K562 (cell line): ENCODE results near the gene SMG6. TPM values are rescaled to one million over a fixed set of nuclear protein-coding genes. Genes with fewer than 3 reads are reported as not detected.
A peak's percentile ranks its signal among the peaks of the same experiment; 100 is the strongest.

ENCODE experiments used
- ATAC-seq: fragments of 200-7000 bp; cut with Tn5 transposase; 3 replicates; pipeline ENCODE4 v1.9.1; 2020; ENCODE audit warnings: moderate library complexity
- BruUV-seq: library from RNA; stranded (reverse); fragments of 400-500 nt; replicated peaks from 2 replicates; lab custom pipeline; 2021; lab: Mats Ljungman, UMichigan
- CTCF ChIA-PET: fragments of 300-600 bp; formaldehyde crosslinking; extraction: SDS; loops from one replicate; lab custom pipeline; 2021; ENCODE audit warnings: low intra/inter-chr PET ratio; lab: Yijun Ruan, JAX
- POLR2A ChIA-PET: fragments of 300-600, 350-650 bp; sonication (Branson Sonifier 250); formaldehyde crosslinking; extraction: SDS; loops from one replicate; lab custom pipeline; 2021; ENCODE audit warnings: antibody characterized with exemption, inconsistent platforms; lab: Yijun Ruan, JAX
- DNase-seq, 4 experiments: peaks; one replicate each; pipeline versions ENCODE4 v3.0.0 to v3.0.0-alpha.2; 2011 to 2018; ENCODE audit warnings: low spot score in 3 of 4, mixed read lengths in 3 of 4; ENCODE audit errors: extremely low read depth in 1 of 4
- FAIRE-seq: peaks from 2 replicates; lab custom pipeline; 2011; peaks lifted over from hg19 to GRCh38; lab: Jason Lieb, UNC
- H2AFZ ChIP-seq: 2 replicates; pipeline ENCODE4 v1.6.0; 2011; ENCODE audit warnings: low read depth, low read length, control low read depth, inconsistent platforms
- H3K27ac ChIP-seq: fragments of 200-600 bp; 3 replicates; pipeline ENCODE4 v1.8.0; 2011; ENCODE audit warnings: low read depth, mild to moderate bottlenecking, control low read depth, inconsistent platforms, low read length, moderate library complexity, mixed read lengths; ENCODE audit errors: extremely low read depth
- H3K27me3 ChIP-seq, 2 experiments: fragments of 300-600 bp in 1 of 2; 2 replicates in 1 of 2; 3 replicates in 1 of 2; pipeline versions ENCODE4 v1.6.0 to v1.8.0; 2011; ENCODE audit warnings: inconsistent platforms in 2 of 2, low read length in 2 of 2, mild to moderate bottlenecking in 1 of 2, mixed read lengths in 1 of 2, moderate library complexity in 1 of 2; ENCODE audit not compliant: control insufficient read depth in 2 of 2, insufficient read depth in 2 of 2
- H3K36me3 ChIP-seq: fragments of 300-600 bp; 3 replicates; pipeline ENCODE4 v1.8.0; 2011; ENCODE audit warnings: mild to moderate bottlenecking, low read length, inconsistent platforms; ENCODE audit not compliant: control insufficient read depth, insufficient read depth
- H3K4me1 ChIP-seq, 2 experiments: fragments of 200-600 bp in 1 of 2; replicated peaks in 1 of 2; 2 replicates in 1 of 2; 3 replicates in 1 of 2; pipeline versions ENCODE4 v1.5.1 to v1.8.0; 2011; ENCODE audit warnings: inconsistent platforms in 2 of 2, low read length in 2 of 2, mild to moderate bottlenecking in 1 of 2, mixed read lengths in 1 of 2, moderate library complexity in 1 of 2; ENCODE audit not compliant: control insufficient read depth in 2 of 2, insufficient read depth in 2 of 2
- H3K4me2 ChIP-seq: 2 replicates; pipeline ENCODE4 v1.6.1; 2011; ENCODE audit warnings: low read length, control low read depth, inconsistent platforms, mixed read lengths; ENCODE audit not compliant: insufficient read depth
- H3K4me3 ChIP-seq: fragments of 200-600 bp; sonication (generic), shearing (Covaris generic); 2 replicates; pipeline ENCODE4 v1.5.1; 2016; ENCODE audit warnings: control low read depth, inconsistent platforms
- H3K79me2 ChIP-seq: fragments of 200-600 bp; 3 replicates; pipeline ENCODE4 v1.8.0; 2011; ENCODE audit warnings: low read length, inconsistent platforms; ENCODE audit not compliant: control insufficient read depth, insufficient read depth
- H3K9ac ChIP-seq, 2 experiments: 2 replicates each; pipeline versions ENCODE4 v1.6.0 to v1.6.1; 2011; ENCODE audit warnings: low read depth in 2 of 2, low read length in 2 of 2, control low read depth in 1 of 2, inconsistent platforms in 1 of 2, mild to moderate bottlenecking in 1 of 2, mixed read lengths in 1 of 2; ENCODE audit not compliant: insufficient read depth in 1 of 2
- H3K9me1 ChIP-seq: one replicate; pipeline ENCODE4 v1.6.0; 2011; ENCODE audit warnings: inconsistent platforms, mild to moderate bottlenecking, low read length, moderate library complexity; ENCODE audit not compliant: control insufficient read depth, insufficient read depth
- H3K9me3 ChIP-seq: replicated peaks from 2 replicates; pipeline ENCODE4 v1.5.1; 2011; ENCODE audit warnings: low read depth, low read length, inconsistent platforms; ENCODE audit not compliant: control insufficient read depth, insufficient read depth
- H4K20me1 ChIP-seq: replicated peaks from 2 replicates; pipeline ENCODE4 v1.6.1; 2011; ENCODE audit warnings: low read length, inconsistent platforms, mixed read lengths; ENCODE audit not compliant: control insufficient read depth, insufficient read depth
- C11orf30 ChIP-seq: fragments of 450-650 bp; IDR thresholded peaks from 2 replicates; pipeline ENCODE4 v1.6.1; 2016; ENCODE audit warnings: low read depth, mild to moderate bottlenecking
- CCNT2 ChIP-seq: IDR thresholded peaks from 2 replicates; pipeline ENCODE4 v1.6.1; 2011; ENCODE audit warnings: borderline replicate concordance, low read depth, mild to moderate bottlenecking, moderate library complexity, mixed read lengths, low read length; ENCODE audit not compliant: insufficient read length; ENCODE audit errors: extremely low read depth
- CREM ChIP-seq: IDR thresholded peaks from 2 replicates; pipeline ENCODE4 v1.6.1; 2014; ENCODE audit warnings: antibody characterized with exemption, low read depth
- EGR1 ChIP-seq: fragments of 450-650 bp; conservative IDR thresholded peaks from 2 replicates; pipeline ENCODE4 v1.6.1; 2017; ENCODE audit warnings: mild to moderate bottlenecking
- FIP1L1 ChIP-seq: fragments of 200-400 bp; formaldehyde crosslinking; IDR thresholded peaks from 2 replicates; pipeline ENCODE4 v1.6.1; 2018; ENCODE audit warnings: mild to moderate bottlenecking, low read depth, low read length; ENCODE audit not compliant: poor library complexity, severe bottlenecking
- GATA2 ChIP-seq: sonication (generic); formaldehyde crosslinking; IDR thresholded peaks from 2 replicates; pipeline ENCODE4 v1.4.0; 2020; ENCODE audit warnings: mild to moderate bottlenecking, missing genetic modification reagents
- KAT8 ChIP-seq: fragments of 450-650 bp; IDR thresholded peaks from 2 replicates; pipeline ENCODE4 v1.6.1; 2016; ENCODE audit warnings: low read depth, mild to moderate bottlenecking
- MAFF ChIP-seq: IDR thresholded peaks from 2 replicates; pipeline ENCODE4 v1.6.1; 2012; ENCODE audit warnings: low read length, improper control_type of control experiment
- MAFG ChIP-seq: fragments of 450-650 bp; conservative IDR thresholded peaks from 2 replicates; pipeline ENCODE4 v1.6.1; 2016; ENCODE audit warnings: missing genetic modification characterization, missing compliant biosample characterization
- MAFK ChIP-seq: IDR thresholded peaks from 2 replicates; pipeline ENCODE4 v1.6.1; 2011; ENCODE audit warnings: low read length, improper control_type of control experiment
- MED1 ChIP-seq: sonication (generic); formaldehyde crosslinking; IDR thresholded peaks from 2 replicates; pipeline ENCODE4 v1.8.1; 2023; ENCODE audit warnings: missing genetic modification reagents, borderline replicate concordance
- MTA2 ChIP-seq: fragments of 450-650 bp; IDR thresholded peaks from 2 replicates; pipeline ENCODE4 v1.6.1; 2016; ENCODE audit warnings: low read depth
- SREBF2 ChIP-seq: sonication (generic); formaldehyde crosslinking; IDR thresholded peaks from 2 replicates; pipeline ENCODE4 v1.4.0; 2020; ENCODE audit warnings: mild to moderate bottlenecking, missing genetic modification reagents
- ZNF263 ChIP-seq: sonication (generic); formaldehyde crosslinking; IDR thresholded peaks from 2 replicates; pipeline ENCODE4 v1.8.0; 2022; ENCODE audit warnings: mild to moderate bottlenecking, missing genetic modification reagents, borderline replicate concordance
- ZNF316 ChIP-seq: fragments of 450-650 bp; IDR thresholded peaks from 2 replicates; pipeline ENCODE4 v1.6.1; 2016
- ZNF639 ChIP-seq, 2 experiments: fragments of 200-800 bp in 1 of 2; sonication (Bioruptor generic) in 1 of 2; sonication (generic) in 1 of 2; formaldehyde crosslinking in 1 of 2; IDR thresholded peaks in 1 of 2; conservative IDR thresholded peaks in 1 of 2; 2 replicates each; pipeline versions ENCODE4 v1.5.0 to v1.6.1; 2016 to 2020; ENCODE audit warnings: missing compliant biosample characterization in 1 of 2, missing genetic modification characterization in 1 of 2, missing genetic modification reagents in 1 of 2
- WGBS: fragments of 100-300 bp; shearing (Covaris generic); methylation state at CpG from one replicate; pipeline ENCODE4 v1.1.6; 2016; ENCODE audit warnings: low coverage, mixed read lengths; ENCODE audit not compliant: insufficient coverage; ENCODE audit errors: missing lambda C conversion rate; 5-methylcytosine and 5-hydroxymethylcytosine counted together
- in situ Hi-C: fragments of 300-500 bp; cut with MboI; formaldehyde crosslinking; loops from 4 replicates; pipeline ENCODE4 v1.15.0; 2018; ENCODE audit warnings: inconsistent platforms, mixed read lengths
- intact Hi-C: fragments of 100-400 bp; cut with micrococcal nuclease; formaldehyde crosslinking; loops from 2 replicates; pipeline ENCODE4 v1.14.2; 2022
- polyA plus RNA-seq, 8 experiments: library from polyadenylated mRNA; depleted of rRNA in 4 of 8; stranded (reverse) in 5 of 8; unstranded in 3 of 8; fragments of >200 nt; fragmentation: Nextera tagmentation in 2 of 8; fragmentation: Illumina TruSeq in 1 of 8; extraction: Ambion mirVana in 2 of 8; extraction: Trizol in 1 of 8; gene quantifications; 2 replicates each; pipeline versions ENCODE4 v1.2.1 to v1.2.3, GENCODE V29; 2011 to 2014; ENCODE audit warnings: inconsistent platforms in 1 of 8, missing spikeins in 1 of 8
- total RNA-seq, 7 experiments: library from RNA; depleted of rRNA in 6 of 7; stranded (reverse); fragments of >200 nt in 6 of 7; fragmentation: Illumina TruSeq in 2 of 7; extraction: Trizol in 2 of 7; gene quantifications; 2 replicates each; pipeline versions ENCODE4 v1.2.1 to v1.2.3, GENCODE V29; 2011 to 2021; ENCODE audit warnings: low replicate concordance in 1 of 7

SMG6 gene
- total and polyA plus RNA-seq, 9 of the 15 experiments (the other 6 are each of a cell fraction or from before 2014, with no cell fraction given), result 0.44 to 13.9 (median 6.0) TPM

GRCh38 chr17:2120586-2121335 is 182.8 kb downstream of the SMG6 start:
- Histone ChIP-seq H3K27ac (no peak overlapping the region), H3K9me3 (no peaks in the 10 kb centered on the region), H3K36me3 (no peaks in the 10 kb centered on the region), H3K27me3 (no peaks in the 10 kb centered on the region), H3K4me2 (no peak overlapping the region), H3K79me2 (no peaks in the 10 kb centered on the region), H2AFZ (no peak overlapping the region), H3K4me1 (peaks cover 4 to 5% of the 10 kb centered on the region in 2 experiments; a peak in 4 of 5 replicates), H4K20me1 (no peaks in the 10 kb centered on the region), H3K9ac (no peak overlapping the region), H3K4me3 (no peak overlapping the region), H3K9me1 (no peaks in the 10 kb centered on the region)
- ChIA-PET CTCF (interaction anchor here (0.5 kb wide), 1 partner anchor 24 kb away, joined by 3 read pairs; no protein-coding TSS in a partner anchor), POLR2A (interaction anchor here (0.6 to 1.1 kb wide), 2 partner anchors 8 to 19 kb away, joined by 3 to 4 read pairs; no protein-coding TSS in a partner anchor)
- intact Hi-C loops, result no loop called here
- FAIRE-seq (no peak), DNase-seq (no peak), ATAC-seq (no peak)
- no TSS peak for BruUV-seq
- 89% methylated on average over 8 of the region's 8 CpGs for WGBS
- in situ Hi-C loops, result no loop called here
- TF ChIP-seq MAFK (peak; percentile 55), MAFF (peak; percentile 54; the same call in 1 of the 2 replicates), MED1 (CRISPR knock-in tag) (no peak), ZNF316 (peak; percentile 80), MAFG (0 out of 2 replicates have a peak, but pooled peaks have one; percentile 54), C11orf30 (peak; percentile 70)

GRCh38 chr17:2113279-2113622 is 190.3 kb downstream of the SMG6 start:
- H3K9me3 ChIP-seq, result no peaks in the 10 kb centered on the region
- 81% methylated on average over 5 of the region's 6 CpGs for WGBS
- H3K27ac ChIP-seq, result no peak overlapping the region
- no peaks in the 10 kb centered on the region for H3K36me3 ChIP-seq
- ChIA-PET CTCF (no interaction called here), POLR2A (interaction anchor here (0.6 to 1.6 kb wide), 2 partner anchors 9 to 10 kb away, joined by 3 to 4 read pairs; no protein-coding TSS in a partner anchor)
- no peak overlapping the region for H3K9ac ChIP-seq
- in situ Hi-C loops, result no loop called here
- no peaks in the 10 kb centered on the region; a peak in 1 of 5 replicates for H3K4me1 ChIP-seq
- DNase-seq (no peak), FAIRE-seq (no peak), ATAC-seq (no peak)
- H3K4me2 ChIP-seq, result no peak overlapping the region
- H3K4me3 ChIP-seq, result no peak overlapping the region
- H2AFZ ChIP-seq, result no peak overlapping the region
- intact Hi-C loops, result no loop called here
- no peaks in the 10 kb centered on the region for H4K20me1 ChIP-seq
- BruUV-seq, result no TSS peak
- no peaks in the 10 kb centered on the region for H3K9me1 ChIP-seq
- no peaks in the 10 kb centered on the region for H3K79me2 ChIP-seq
- H3K27me3 ChIP-seq, result no peaks in the 10 kb centered on the region
- TF ChIP-seq MTA2 (no peak), CREM (no peak), EGR1 (no peak), ZNF639 (CRISPR knock-in tag; conservative IDR thresholded peaks at IDR 0.05 in 1 of 2, IDR thresholded peaks at IDR 0.05 in 1 of 2) (no peak), CCNT2 (no peak), KAT8 (no peak), SREBF2 (CRISPR knock-in tag) (no peak), ZNF263 (no peak), GATA2 (no peak), FIP1L1 (no peak)
